OCI-LY7 (cell line): Measurements from ENCODE around the gene PLXNB1. TPM values are rescaled to one million over a fixed set of nuclear protein-coding genes. Genes with fewer than 3 reads are reported as not detected.

ENCODE experiments used
- BruUV-seq: library from RNA; stranded (reverse); fragments of 400-500 nt; replicated peaks from 2 replicates; lab custom pipeline; 2021; lab: Mats Ljungman, UMichigan
- CTCF ChIA-PET: fragments of 300-600 bp; sonication (Branson Sonifier 250); formaldehyde crosslinking; loops from one replicate; lab custom pipeline; 2022; ENCODE audit warnings: antibody characterized with exemption; ENCODE audit not compliant: unreplicated experiment; lab: Charles Lee
- POLR2A ChIA-PET: fragments of 300-600 bp; sonication (Branson Sonifier 250); formaldehyde crosslinking; loops from one replicate; lab custom pipeline; 2022; ENCODE audit warnings: antibody characterized with exemption; lab: Charles Lee
- DNase-seq: peaks from one replicate; pipeline ENCODE4 v3.0.0-alpha.2; 2015; ENCODE audit warnings: low spot score
- H2AFZ ChIP-seq: fragments of 200-600 bp; sonication (generic), shearing (Covaris generic); 2 replicates; pipeline ENCODE4 v1.6.1; 2014; ENCODE audit warnings: mild to moderate bottlenecking, antibody characterized with exemption, low read length, moderate library complexity
- H3K27ac ChIP-seq: fragments of 200-600 bp; sonication (generic); 2 replicates; pipeline ENCODE4 v1.5.1; 2014; ENCODE audit warnings: mixed run types, low read depth, mild to moderate bottlenecking, moderate library complexity, low read length, inconsistent platforms; ENCODE audit not compliant: poor library complexity, severe bottlenecking
- H3K36me3 ChIP-seq: fragments of 200-600 bp; sonication (generic); 2 replicates; pipeline ENCODE4 v1.6.1; 2014; ENCODE audit warnings: mild to moderate bottlenecking, antibody characterized with exemption, low read length, moderate library complexity, mixed read lengths; ENCODE audit not compliant: insufficient read depth
- H3K4me1 ChIP-seq: fragments of 200-600 bp; sonication (generic); 2 replicates; pipeline ENCODE4 v1.5.1; 2014; ENCODE audit warnings: mild to moderate bottlenecking, low read length; ENCODE audit not compliant: insufficient read depth, poor library complexity, severe bottlenecking
- H3K4me2 ChIP-seq: fragments of 200-600 bp; sonication (generic); 2 replicates; pipeline ENCODE4 v1.6.1; 2014; ENCODE audit warnings: mild to moderate bottlenecking, low read length
- H3K4me3 ChIP-seq: fragments of 200-600 bp; sonication (generic); 2 replicates; pipeline ENCODE4 v1.5.1; 2014; ENCODE audit warnings: mild to moderate bottlenecking, low read depth, low read length; ENCODE audit not compliant: poor library complexity, severe bottlenecking
- H3K79me2 ChIP-seq: fragments of 200-600 bp; sonication (generic); 2 replicates; pipeline ENCODE4 v1.6.1; 2016; ENCODE audit warnings: low read depth, mild to moderate bottlenecking, low read length, moderate library complexity, mixed read lengths; ENCODE audit not compliant: insufficient read depth
- H3K9me2 ChIP-seq: fragments of 200-600 bp; sonication (generic); 2 replicates; pipeline ENCODE4 v1.6.1; 2016; ENCODE audit warnings: mild to moderate bottlenecking, low read length, mixed read lengths; ENCODE audit not compliant: insufficient read depth
- H3K9me3 ChIP-seq: fragments of 200-600 bp; sonication (generic); 2 replicates; pipeline ENCODE4 v1.6.1; 2014; ENCODE audit warnings: mild to moderate bottlenecking, mixed run types, low read length, mixed read lengths
- H4K20me1 ChIP-seq: fragments of 200-600 bp; sonication (generic); 2 replicates; pipeline ENCODE4 v1.6.1; 2014; ENCODE audit warnings: mild to moderate bottlenecking, antibody characterized with exemption, low read length, moderate library complexity, mixed read lengths; ENCODE audit not compliant: insufficient read depth
- CTCF ChIP-seq: fragments of 200-600 bp; sonication (generic); conservative IDR thresholded peaks from 2 replicates; pipeline ENCODE4 v1.5.1; 2014; ENCODE audit warnings: mild to moderate bottlenecking, antibody characterized with exemption, low read length, moderate library complexity, mixed read lengths
- EZH2phosphoT487 ChIP-seq: fragments of 200-600 bp; sonication (generic); IDR thresholded peaks from 2 replicates; pipeline ENCODE4 v1.6.1; 2018; ENCODE audit warnings: low read depth, borderline replicate concordance, mild to moderate bottlenecking, mixed run types, antibody characterized with exemption, low read length, moderate library complexity, mixed read lengths
- intact Hi-C: fragments of 100-400 bp; cut with micrococcal nuclease; formaldehyde crosslinking; loops from one replicate; pipeline ENCODE4 v1.10.0; 2022; ENCODE audit not compliant: unreplicated experiment
- total RNA-seq, 2 experiments: library from RNA; depleted of rRNA in 1 of 2; stranded (reverse); fragments of >200 nt in 1 of 2; shearing (Covaris generic) in 1 of 2; gene quantifications; 2 replicates each; pipeline ENCODE4 v1.2.3, GENCODE V29; 2014 to 2022

PLXNB1 gene
- total RNA-seq, 2 experiments from 2014 or later: 4.4 to 6.4 TPM

GRCh38 chr3:48407542-48408099, 22.3 kb downstream of the PLXNB1 start:
- Histone ChIP-seq H3K36me3 (no peaks in the 10 kb centered on the region), H3K27ac (no peak overlapping the region), H4K20me1 (no peaks in the 10 kb centered on the region), H3K9me3 (no peaks in the 10 kb centered on the region), H2AFZ (no peak overlapping the region), H3K4me2 (no peak overlapping the region), H3K9me2 (no peaks in the 10 kb centered on the region), H3K4me3 (no peak overlapping the region), H3K4me1 (no peaks in the 10 kb centered on the region), H3K79me2 (no peaks in the 10 kb centered on the region)
- POLR2A ChIA-PET: interaction anchor here (0.6 to 0.7 kb wide), 2 partner anchors 11 to 876 kb away, joined by 3 read pairs; no protein-coding TSS in a partner anchor
- CTCF ChIA-PET: interaction anchor here (1.2 kb wide), 1 partner anchor 29 kb away, joined by 3 read pairs; no protein-coding TSS in a partner anchor
- TF ChIP-seq EZH2phosphoT487 (no peak), CTCF (no peak)
- intact Hi-C loops: loop anchor here (10.0 kb wide), 1 partner anchor 227 kb away; the partner anchor contains the start of gene SLC26A6
- DNase-seq: no peak
- BruUV-seq: no TSS peak

- no TSS peak for BruUV-seq
- DNase-seq: no peak
- intact Hi-C loops: loop anchor here (10.0 kb wide), 1 partner anchor 228 kb away; the partner anchor contains the start of gene SLC26A6
Observed at GRCh38 chr3:48406443-48407431, 23.1 kb downstream of the PLXNB1 start.

More at GRCh38 chr3:48406443-48407431, 23.1 kb downstream of the PLXNB1 start:
- H3K79me2 ChIP-seq: no peaks in the 10 kb centered on the region
- H3K4me1 ChIP-seq: no peaks in the 10 kb centered on the region
- no peaks in the 10 kb centered on the region for H4K20me1 ChIP-seq
- H3K27ac ChIP-seq: no peak overlapping the region
- ChIA-PET POLR2A (interaction anchor here (0.6 kb wide), 1 partner anchor 875 kb away, joined by 3 read pairs; no protein-coding TSS in a partner anchor), CTCF (interaction anchor here (1.2 kb wide), 1 partner anchor 30 kb away, joined by 3 read pairs; no protein-coding TSS in a partner anchor)
- no peaks in the 10 kb centered on the region for H3K9me3 ChIP-seq
- H3K36me3 ChIP-seq: no peaks in the 10 kb centered on the region
- H3K4me2 ChIP-seq: no peak overlapping the region
- no peak overlapping the region for H3K4me3 ChIP-seq
- no peaks in the 10 kb centered on the region for H3K9me2 ChIP-seq
- no peak for TF ChIP-seq EZH2phosphoT487
- no peak for TF ChIP-seq CTCF
- no peak overlapping the region for H2AFZ ChIP-seq
